ENCODE measurements around the gene PCGF3. TPM values are rescaled to one million over a fixed set of nuclear protein-coding genes. Genes with fewer than 3 reads are reported as not detected.

Gene PCGF3
- total RNA-seq, 1 experiment from 2014 or later = 66.3 TPM

DNA sequence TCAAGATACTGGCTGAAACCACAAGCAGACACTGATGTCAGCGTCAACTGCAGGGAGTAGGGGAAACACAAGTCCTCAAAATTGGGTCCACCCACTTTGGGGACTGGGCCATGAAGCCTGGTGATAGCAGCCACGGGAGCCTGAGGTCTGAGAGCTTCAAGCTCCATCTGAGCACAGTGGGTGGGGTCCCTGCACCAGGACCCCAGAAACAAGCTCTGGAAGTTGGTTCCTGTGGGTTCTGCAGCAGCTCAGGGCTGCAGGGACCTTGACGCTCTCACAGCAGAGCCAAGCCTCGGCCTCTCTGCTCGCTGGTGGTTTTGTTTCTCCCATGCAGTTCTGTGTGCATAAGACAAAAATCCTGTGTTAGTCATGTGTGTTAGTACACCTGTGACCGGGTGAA lies 65.8 kb downstream of the PCGF3 start (continued):
- TF ChIP-seq, protein P1, sequence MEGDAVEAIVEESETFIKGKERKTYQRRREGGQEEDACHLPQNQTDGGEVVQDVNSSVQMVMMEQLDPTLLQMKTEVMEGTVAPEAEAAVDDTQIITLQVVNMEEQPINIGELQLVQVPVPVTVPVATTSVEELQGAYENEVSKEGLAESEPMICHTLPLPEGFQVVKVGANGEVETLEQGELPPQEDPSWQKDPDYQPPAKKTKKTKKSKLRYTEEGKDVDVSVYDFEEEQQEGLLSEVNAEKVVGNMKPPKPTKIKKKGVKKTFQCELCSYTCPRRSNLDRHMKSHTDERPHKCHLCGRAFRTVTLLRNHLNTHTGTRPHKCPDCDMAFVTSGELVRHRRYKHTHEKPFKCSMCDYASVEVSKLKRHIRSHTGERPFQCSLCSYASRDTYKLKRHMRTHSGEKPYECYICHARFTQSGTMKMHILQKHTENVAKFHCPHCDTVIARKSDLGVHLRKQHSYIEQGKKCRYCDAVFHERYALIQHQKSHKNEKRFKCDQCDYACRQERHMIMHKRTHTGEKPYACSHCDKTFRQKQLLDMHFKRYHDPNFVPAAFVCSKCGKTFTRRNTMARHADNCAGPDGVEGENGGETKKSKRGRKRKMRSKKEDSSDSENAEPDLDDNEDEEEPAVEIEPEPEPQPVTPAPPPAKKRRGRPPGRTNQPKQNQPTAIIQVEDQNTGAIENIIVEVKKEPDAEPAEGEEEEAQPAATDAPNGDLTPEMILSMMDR (IDR thresholded peaks at IDR 0.05 in 2 of 3, conservative IDR thresholded peaks at IDR 0.05 in 1 of 3; ENCODE audit: borderline replicate concordance in 1 of 3, insufficient read depth in 1 of 3, low read depth in 2 of 3, low read length in 2 of 3) = no peak
- TF ChIP-seq CEBPB (IDR thresholded peaks at IDR 0.05; ENCODE audit: low read depth) (no peak), SRF (IDR thresholded peaks at IDR 0.05; ENCODE audit: low read depth) (no peak)

DNA sequence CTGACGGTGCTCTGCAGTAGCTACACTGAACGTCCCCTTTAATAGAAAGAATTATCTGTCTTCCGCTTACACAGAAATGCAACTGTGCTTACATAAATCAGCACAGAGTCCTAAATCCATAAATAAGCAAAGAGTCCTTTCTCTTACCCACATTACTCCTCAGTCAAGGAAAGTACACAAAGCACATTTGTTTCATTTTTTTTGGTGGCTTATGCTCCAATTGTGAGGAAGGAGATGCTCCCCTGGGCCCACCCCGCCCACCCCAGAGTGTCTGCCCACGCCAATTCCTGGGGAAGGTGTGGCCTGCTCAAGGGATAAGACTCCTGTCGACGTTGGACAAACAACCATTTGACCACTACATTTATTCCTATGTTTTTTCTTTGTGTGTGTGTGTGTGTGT lies 66.5 kb downstream of the PCGF3 start:
- no peak for DNase-seq (ENCODE audit: low read depth, low spot score)
- ATAC-seq = no peak
- no TSS peak for BruUV-seq (replicated peaks)
- intact Hi-C loops (cut with micrococcal nuclease) = no loop called here
- H4K20me1 ChIP-seq (ENCODE audit: insufficient read depth) = peaks cover 10% of the 10 kb centered on the region; the same call in 1 of the 2 replicates
- peaks cover 74% of the 10 kb centered on the region for H3K79me2 ChIP-seq (ENCODE audit: insufficient read depth, low read length)
- no peak overlapping the region for H3K27ac ChIP-seq (ENCODE audit: low read depth, low read length)
- H3K9ac ChIP-seq (ENCODE audit: low read length) = no peak overlapping the region
- H3K27me3 ChIP-seq (ENCODE audit: insufficient read depth, low read length) = no peaks in the 10 kb centered on the region
- RAD21 ChIA-PET (ENCODE audit: low non-redundant PET in 1 of 2, low total read pairs in 2 of 2, uncharacterized antibody in 2 of 2, unreplicated experiment in 2 of 2) = no interaction called here
- no peak overlapping the region for H3K4me2 ChIP-seq (ENCODE audit: low read length)
- CTCF ChIA-PET = no interaction called here
- H3K9me2 ChIP-seq (ENCODE audit: insufficient read depth) = no peaks in the 10 kb centered on the region
- POLR2A ChIA-PET = no interaction called here
- H3K36me3 ChIP-seq (ENCODE audit: control insufficient read depth in 1 of 2, insufficient read depth in 2 of 2, low read length in 2 of 2) = peaks cover 22 to 32% of the 10 kb centered on the region in 2 experiments
- no peaks in the 10 kb centered on the region for H3K9me3 ChIP-seq (ENCODE audit: control insufficient read depth in 1 of 2, insufficient read depth in 1 of 2, low read depth in 1 of 2, low read length in 2 of 2)
- H3K4me1 ChIP-seq (ENCODE audit: control insufficient read depth in 1 of 2, insufficient read depth in 2 of 2, low read length in 2 of 2) = no peaks in the 10 kb centered on the region
- H3K4me3 ChIP-seq (replicated peaks in 1 of 2; ENCODE audit: low read depth in 1 of 2, low read length in 2 of 2) = no peak overlapping the region
- no peak for TF ChIP-seq ZNF274 (IDR thresholded peaks at IDR 0.05; ENCODE audit: low read depth, low read length)
- TF ChIP-seq EGR1 (IDR thresholded peaks at IDR 0.05; ENCODE audit: low read depth) = no peak
- no peak for TF ChIP-seq CBX3 (IDR thresholded peaks at IDR 0.05; ENCODE audit: low read depth)
- TF ChIP-seq, protein P1 (IDR thresholded peaks at IDR 0.05 in 2 of 3, conservative IDR thresholded peaks at IDR 0.05 in 1 of 3; ENCODE audit: borderline replicate concordance in 1 of 3, insufficient read depth in 1 of 3, low read depth in 2 of 3, low read length in 2 of 3) = no peak
- TF ChIP-seq POLR2AphosphoS5 (IDR thresholded peaks at IDR 0.05; ENCODE audit: low read depth, low read length) = no peak
- no peak for TF ChIP-seq CEBPB (IDR thresholded peaks at IDR 0.05; ENCODE audit: low read depth)
- no peak for TF ChIP-seq SP1 (IDR thresholded peaks at IDR 0.05; ENCODE audit: low read depth)
- TF ChIP-seq TCF7L2 (IDR thresholded peaks at IDR 0.05; ENCODE audit: borderline replicate concordance, extremely low read depth, insufficient read depth, insufficient read length) = no peak
- TF ChIP-seq ZFX (IDR thresholded peaks at IDR 0.05) = no peak
- TF ChIP-seq SIN3A (IDR thresholded peaks at IDR 0.05; ENCODE audit: low read depth) = no peak
- TF ChIP-seq EZH2 (IDR thresholded peaks at IDR 0.05) = no peak
- TF ChIP-seq FOSL1 (IDR thresholded peaks at IDR 0.05; ENCODE audit: low read depth) = no peak
- TF ChIP-seq, protein P2, sequence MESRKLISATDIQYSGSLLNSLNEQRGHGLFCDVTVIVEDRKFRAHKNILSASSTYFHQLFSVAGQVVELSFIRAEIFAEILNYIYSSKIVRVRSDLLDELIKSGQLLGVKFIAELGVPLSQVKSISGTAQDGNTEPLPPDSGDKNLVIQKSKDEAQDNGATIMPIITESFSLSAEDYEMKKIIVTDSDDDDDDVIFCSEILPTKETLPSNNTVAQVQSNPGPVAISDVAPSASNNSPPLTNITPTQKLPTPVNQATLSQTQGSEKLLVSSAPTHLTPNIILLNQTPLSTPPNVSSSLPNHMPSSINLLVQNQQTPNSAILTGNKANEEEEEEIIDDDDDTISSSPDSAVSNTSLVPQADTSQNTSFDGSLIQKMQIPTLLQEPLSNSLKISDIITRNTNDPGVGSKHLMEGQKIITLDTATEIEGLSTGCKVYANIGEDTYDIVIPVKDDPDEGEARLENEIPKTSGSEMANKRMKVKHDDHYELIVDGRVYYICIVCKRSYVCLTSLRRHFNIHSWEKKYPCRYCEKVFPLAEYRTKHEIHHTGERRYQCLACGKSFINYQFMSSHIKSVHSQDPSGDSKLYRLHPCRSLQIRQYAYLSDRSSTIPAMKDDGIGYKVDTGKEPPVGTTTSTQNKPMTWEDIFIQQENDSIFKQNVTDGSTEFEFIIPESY (IDR thresholded peaks at IDR 0.05; ENCODE audit: extremely low read depth, insufficient replicate concordance, low read length) = no peak
- TF ChIP-seq SRF (IDR thresholded peaks at IDR 0.05; ENCODE audit: low read depth) = no peak
- H2AFZ ChIP-seq (ENCODE audit: low read depth, low read length, poor library complexity, severe bottlenecking) = no peak overlapping the region
